ENCODE measurements around the gene GPC5.

Gene GPC5

DNA sequence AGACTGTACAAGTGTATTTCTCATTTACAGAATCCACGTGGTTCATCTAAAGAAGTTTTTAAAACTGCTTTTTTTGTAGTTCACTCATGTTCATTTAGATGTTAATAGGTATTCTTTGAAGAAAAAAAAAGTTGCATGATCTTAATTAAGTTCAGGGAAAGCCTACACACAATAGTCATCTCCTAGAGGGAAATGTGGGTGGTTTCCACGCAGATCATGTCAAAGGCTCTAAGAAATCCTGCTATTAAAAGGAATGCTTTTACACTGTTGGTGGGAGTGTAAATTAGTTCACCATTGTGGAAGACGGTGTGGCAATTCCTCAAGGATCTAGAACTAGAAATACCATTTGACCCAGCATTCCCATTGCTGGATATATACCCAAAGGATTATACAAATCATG lies 312.3 kb downstream of the GPC5 start:
- H3K36me3 Mint-ChIP-seq: no peaks in the 10 kb centered on the region
- no peak for DNase-seq
- CTCF ChIA-PET: no interaction called here
- H3K4me1 Mint-ChIP-seq: no peaks in the 10 kb centered on the region
- no peak overlapping the region for H3K27ac Mint-ChIP-seq
- no peaks in the 10 kb centered on the region for H3K27me3 Mint-ChIP-seq
- H3K9me3 Mint-ChIP-seq: no peaks in the 10 kb centered on the region
- H3K4me3 Mint-ChIP-seq: no peak overlapping the region

DNA sequence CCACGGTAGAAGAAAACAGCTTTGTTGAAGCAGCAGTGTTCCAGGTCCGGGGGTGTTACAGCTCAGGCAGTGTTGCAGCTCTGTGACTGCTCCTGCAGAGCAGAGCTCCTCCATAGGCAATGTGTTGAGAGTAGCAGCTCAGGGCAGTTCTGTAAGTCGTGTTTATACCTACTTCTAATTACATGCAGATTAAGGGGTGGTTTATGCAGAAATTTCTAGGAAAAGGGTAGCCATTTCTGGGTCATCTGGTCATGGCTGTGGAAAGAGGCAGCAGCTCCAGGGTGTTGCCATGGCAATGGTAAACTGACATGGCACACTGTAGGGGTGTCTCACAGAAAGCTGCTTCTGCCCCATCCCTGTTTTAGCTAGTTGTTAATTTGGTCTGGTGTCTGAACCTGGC lies 316.4 kb downstream of the GPC5 start:
- CTCF ChIA-PET: no interaction called here
- no peaks in the 10 kb centered on the region for H3K4me1 Mint-ChIP-seq
- H3K9me3 Mint-ChIP-seq: no peaks in the 10 kb centered on the region

DNA sequence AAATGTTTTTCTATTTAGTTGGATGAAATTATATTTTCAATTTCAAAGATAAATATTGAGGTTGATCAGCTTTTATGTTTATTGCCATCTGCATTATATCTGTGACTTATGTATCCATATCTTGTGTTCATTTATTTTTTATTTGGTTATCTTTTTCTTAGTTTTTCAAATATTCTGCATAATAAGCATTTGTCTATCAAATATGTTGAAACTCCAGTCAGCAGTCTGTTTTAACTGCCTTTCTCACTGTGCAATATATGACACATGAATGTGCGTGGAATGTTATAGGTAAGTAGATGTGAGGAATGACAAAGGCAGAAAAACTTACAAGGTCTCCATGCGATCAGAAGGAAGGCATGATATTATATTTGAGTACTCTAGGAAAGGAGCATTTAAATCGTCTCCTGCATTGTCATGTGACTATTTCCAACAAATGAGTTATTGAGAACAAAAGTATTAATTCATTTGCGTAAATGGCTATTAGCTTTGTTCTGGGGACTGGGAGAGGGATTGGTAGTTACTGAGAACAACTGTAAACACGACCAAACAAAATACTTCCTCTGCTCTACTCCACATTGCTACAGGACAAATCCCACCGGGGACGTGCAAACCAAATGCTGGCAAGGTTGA lies 318.1 kb downstream of the GPC5 start:
- CTCF ChIA-PET: no interaction called here
- H3K36me3 Mint-ChIP-seq: no peaks in the 10 kb centered on the region
- no peak overlapping the region for H3K27ac Mint-ChIP-seq
- no peak overlapping the region for H3K4me3 Mint-ChIP-seq
- H3K9me3 Mint-ChIP-seq: no peaks in the 10 kb centered on the region
- H3K4me1 Mint-ChIP-seq: no peaks in the 10 kb centered on the region
- H3K27me3 Mint-ChIP-seq: peaks cover 4% of the 10 kb centered on the region
- DNase-seq: no peak

More for the DNA sequence above, 316.4 kb downstream of the GPC5 start:
- H3K27me3 Mint-ChIP-seq: no peaks in the 10 kb centered on the region
- no peaks in the 10 kb centered on the region for H3K36me3 Mint-ChIP-seq
- DNase-seq: no peak
- no peak overlapping the region for H3K27ac Mint-ChIP-seq
- no peak overlapping the region for H3K4me3 Mint-ChIP-seq

DNA sequence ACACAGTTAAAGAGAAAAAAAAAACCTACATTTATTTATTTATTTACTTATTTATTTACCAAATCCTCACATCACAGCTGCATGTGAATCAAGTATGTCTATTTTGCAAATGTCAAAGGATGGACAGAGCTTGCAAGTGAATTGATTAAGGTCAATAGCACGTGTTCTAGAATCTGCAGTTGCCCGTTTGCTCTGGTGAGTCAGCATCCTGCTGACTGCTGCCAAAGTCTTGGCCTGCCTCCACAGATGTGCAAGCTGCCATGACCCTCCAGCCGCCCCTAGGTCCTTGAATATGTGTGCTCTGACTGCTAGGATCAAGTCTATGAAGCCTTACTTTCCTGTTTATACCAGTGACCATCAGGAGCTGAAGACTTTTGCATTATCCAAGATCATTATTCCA lies 320.6 kb downstream of the GPC5 start:
- H3K27ac Mint-ChIP-seq: no peak overlapping the region
- H3K4me3 Mint-ChIP-seq: no peak overlapping the region
- DNase-seq: no peak
- CTCF ChIA-PET: no interaction called here
- peaks cover 4% of the 10 kb centered on the region for H3K27me3 Mint-ChIP-seq
- H3K9me3 Mint-ChIP-seq: no peaks in the 10 kb centered on the region
- H3K4me1 Mint-ChIP-seq: no peaks in the 10 kb centered on the region
- H3K36me3 Mint-ChIP-seq: no peaks in the 10 kb centered on the region

DNA sequence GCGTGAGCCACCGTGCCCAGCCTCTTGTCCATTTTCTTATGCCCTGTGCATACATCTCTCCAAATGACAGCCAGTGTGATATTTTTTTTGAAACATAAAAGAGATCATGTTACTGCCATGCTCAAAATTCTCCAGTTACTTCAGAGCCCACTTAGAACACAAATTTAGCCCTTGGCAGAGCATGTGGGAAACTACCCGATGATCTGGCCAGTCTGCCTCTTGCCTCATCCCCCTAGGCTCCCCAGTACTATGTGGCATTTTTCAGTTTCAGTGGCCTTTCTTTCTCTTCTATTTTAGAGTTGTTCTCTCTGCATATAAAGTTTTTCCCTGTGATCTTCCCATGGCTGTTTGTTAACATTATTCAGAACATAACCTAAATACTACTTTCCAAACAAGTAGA lies 323.0 kb downstream of the GPC5 start:
- Mint-ChIP-seq H3K4me1 (no peaks in the 10 kb centered on the region), H3K4me3 (no peak overlapping the region), H3K27me3 (peaks cover 4% of the 10 kb centered on the region), H3K9me3 (no peaks in the 10 kb centered on the region), H3K36me3 (no peaks in the 10 kb centered on the region), H3K27ac (no peak overlapping the region)
- CTCF ChIA-PET: interaction anchor here (0.6 to 1.3 kb wide), 4 partner anchors 16 to 340 kb away, joined by 3 to 5 read pairs (median 4); no protein-coding TSS in a partner anchor
- no peak for DNase-seq

DNA sequence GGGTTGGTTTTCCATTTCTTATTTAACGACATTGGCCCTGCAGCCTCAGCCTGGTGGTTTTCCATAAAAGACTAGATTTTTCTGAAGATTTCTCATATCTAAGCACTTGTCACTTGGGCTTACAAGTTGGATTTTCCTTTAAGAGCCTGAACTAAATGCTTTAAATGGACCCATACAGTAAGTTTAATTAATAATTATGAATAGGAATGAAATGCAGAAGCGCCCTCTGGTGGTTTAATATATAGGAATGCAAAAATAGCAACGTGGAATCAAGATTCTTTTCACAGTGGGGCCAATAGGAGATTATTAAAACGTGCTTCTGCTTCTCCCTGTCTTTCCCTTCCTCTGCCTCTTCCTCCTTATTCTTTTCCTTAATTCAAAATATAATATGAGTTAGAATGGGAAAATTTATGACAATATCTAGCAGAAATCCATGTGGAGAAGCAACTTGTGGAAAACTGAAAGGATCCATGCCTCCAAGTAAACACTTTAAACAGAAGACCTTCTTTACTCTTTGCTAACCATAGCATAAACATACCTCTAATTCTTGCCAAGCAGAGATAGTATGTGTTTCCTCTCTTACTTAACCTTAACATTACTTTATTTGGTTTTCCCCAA lies 324.0 kb downstream of the GPC5 start:
- CTCF ChIA-PET: interaction anchor here (1.0 to 1.2 kb wide), 2 partner anchors 124 to 341 kb away, joined by 3 to 5 read pairs; no protein-coding TSS in a partner anchor
- Mint-ChIP-seq H3K4me1 (no peaks in the 10 kb centered on the region), H3K9me3 (no peaks in the 10 kb centered on the region), H3K27ac (no peak overlapping the region), H3K36me3 (no peaks in the 10 kb centered on the region), H3K27me3 (peaks cover 4% of the 10 kb centered on the region), H3K4me3 (no peak overlapping the region)
- no peak for DNase-seq

DNA sequence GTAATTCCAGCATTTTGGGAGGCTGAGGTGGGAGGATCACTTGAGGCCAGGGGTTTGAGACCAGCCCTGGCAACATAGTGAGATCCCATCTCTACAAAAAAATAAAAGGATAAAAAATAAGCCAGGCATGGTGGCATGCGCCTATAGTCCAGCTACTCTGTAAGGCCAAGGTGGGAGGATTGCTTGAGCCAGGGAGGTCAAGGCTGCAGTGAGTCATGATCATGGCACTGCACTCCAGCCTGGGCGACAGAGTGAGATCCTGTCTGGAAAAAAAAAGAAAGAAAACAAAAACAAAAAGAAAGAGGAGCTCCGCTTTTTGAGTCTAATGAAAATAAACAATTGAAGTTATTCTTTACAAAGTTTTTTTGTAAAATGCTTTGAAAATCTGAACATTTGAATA lies 326.2 kb downstream of the GPC5 start:
- CTCF ChIA-PET: interaction anchor here (1.5 to 1.9 kb wide), 2 partner anchors 343 to 351 kb away, joined by 3 to 4 read pairs; no protein-coding TSS in a partner anchor
- no peak for DNase-seq

GRCh38 chr13:91725646-91726045 lies 327.2 kb downstream of the GPC5 start:
- CTCF ChIA-PET: no interaction called here
- no peak overlapping the region for H3K27ac Mint-ChIP-seq
- no peaks in the 10 kb centered on the region for H3K9me3 Mint-ChIP-seq
- H3K36me3 Mint-ChIP-seq: no peaks in the 10 kb centered on the region
- H3K4me3 Mint-ChIP-seq: no peak overlapping the region
- H3K27me3 Mint-ChIP-seq: peaks cover 4% of the 10 kb centered on the region
- no peak for DNase-seq
- no peaks in the 10 kb centered on the region for H3K4me1 Mint-ChIP-seq

More for the DNA sequence above, 326.2 kb downstream of the GPC5 start:
- Mint-ChIP-seq H3K4me3 (no peak overlapping the region), H3K9me3 (no peaks in the 10 kb centered on the region), H3K4me1 (no peaks in the 10 kb centered on the region), H3K27ac (no peak overlapping the region), H3K27me3 (peaks cover 4% of the 10 kb centered on the region), H3K36me3 (no peaks in the 10 kb centered on the region)

GRCh38 chr13:91726671-91727070 lies 328.2 kb downstream of the GPC5 start:
- H3K9me3 Mint-ChIP-seq: no peaks in the 10 kb centered on the region
- no peaks in the 10 kb centered on the region for H3K36me3 Mint-ChIP-seq
- DNase-seq: no peak
- no peak overlapping the region for H3K4me3 Mint-ChIP-seq
- no peaks in the 10 kb centered on the region for H3K27me3 Mint-ChIP-seq
- H3K4me1 Mint-ChIP-seq: no peaks in the 10 kb centered on the region
- H3K27ac Mint-ChIP-seq: no peak overlapping the region
- CTCF ChIA-PET: no interaction called here

DNA sequence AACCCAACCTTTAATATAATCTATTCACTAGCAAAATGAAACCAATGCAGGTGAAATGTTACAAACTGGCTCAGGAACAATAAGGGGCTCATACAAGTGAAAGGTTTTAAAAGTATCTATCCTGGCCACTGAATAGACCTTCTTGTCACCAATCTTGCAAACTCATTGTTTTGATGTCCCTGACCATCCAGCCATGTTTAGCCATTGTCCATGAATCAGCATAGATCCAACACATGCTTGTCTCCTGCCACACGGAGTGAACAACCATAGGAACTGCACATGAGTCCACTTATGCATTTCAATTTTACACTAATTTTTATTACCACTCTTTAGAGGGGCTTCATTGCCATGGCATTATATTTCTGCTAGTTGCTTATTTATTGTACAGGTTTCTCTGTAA lies 331.4 kb downstream of the GPC5 start:
- no peaks in the 10 kb centered on the region for H3K36me3 Mint-ChIP-seq
- H3K9me3 Mint-ChIP-seq: no peaks in the 10 kb centered on the region
- no peak overlapping the region for H3K4me3 Mint-ChIP-seq
- no peaks in the 10 kb centered on the region for H3K4me1 Mint-ChIP-seq
- CTCF ChIA-PET: no interaction called here
- H3K27me3 Mint-ChIP-seq: no peaks in the 10 kb centered on the region
- no peak for DNase-seq
- H3K27ac Mint-ChIP-seq: no peak overlapping the region

DNA sequence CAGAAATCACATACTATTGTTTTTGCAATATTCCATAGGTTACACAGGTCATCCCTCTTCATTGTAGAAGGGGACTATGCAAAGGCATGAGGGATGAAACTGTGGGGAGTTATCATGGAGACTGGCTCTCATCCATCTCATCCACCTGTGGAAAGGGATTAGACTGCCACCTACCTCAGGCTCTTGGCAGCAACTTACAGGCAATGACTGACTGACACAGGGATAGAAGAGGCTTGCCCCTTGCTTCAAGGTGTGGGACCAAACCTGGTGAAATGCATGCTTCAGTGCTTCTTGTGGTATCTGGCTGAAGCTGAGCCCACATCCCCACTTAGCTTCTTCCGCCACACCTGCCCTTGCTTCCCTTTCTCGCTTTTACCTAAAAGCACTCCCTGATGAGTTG lies 341.3 kb downstream of the GPC5 start:
- CTCF ChIA-PET: no interaction called here
- no peak overlapping the region for H3K27ac Mint-ChIP-seq
- H3K27me3 Mint-ChIP-seq: no peaks in the 10 kb centered on the region
- no peaks in the 10 kb centered on the region for H3K36me3 Mint-ChIP-seq
- DNase-seq: no peak
- H3K4me1 Mint-ChIP-seq: no peaks in the 10 kb centered on the region
- no peak overlapping the region for H3K4me3 Mint-ChIP-seq
- no peaks in the 10 kb centered on the region for H3K9me3 Mint-ChIP-seq

DNA sequence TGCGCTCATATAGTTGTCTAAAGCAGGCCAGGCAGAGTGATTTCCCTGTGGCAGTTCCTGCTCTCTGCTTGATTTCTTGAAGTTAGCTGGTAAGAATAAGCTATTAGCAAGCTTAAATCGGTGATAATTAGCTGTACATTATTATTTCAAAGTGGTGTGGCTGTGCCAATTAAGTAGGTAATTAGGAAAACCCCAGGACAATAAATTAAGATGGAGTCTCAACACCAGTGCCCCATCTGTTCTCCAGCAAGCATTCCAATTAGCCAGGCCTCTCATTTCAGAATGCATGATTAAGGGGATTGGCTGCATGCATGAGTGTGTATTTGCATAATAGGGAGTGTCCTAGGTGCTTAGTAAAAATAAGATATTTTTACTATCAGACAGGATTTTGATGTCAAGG lies 342.3 kb downstream of the GPC5 start:
- DNase-seq: no peak
- no peaks in the 10 kb centered on the region for H3K27me3 Mint-ChIP-seq
- no peak overlapping the region for H3K4me3 Mint-ChIP-seq
- H3K4me1 Mint-ChIP-seq: no peaks in the 10 kb centered on the region
- H3K36me3 Mint-ChIP-seq: no peaks in the 10 kb centered on the region
- H3K9me3 Mint-ChIP-seq: no peaks in the 10 kb centered on the region
- no peak overlapping the region for H3K27ac Mint-ChIP-seq
- CTCF ChIA-PET: no interaction called here

GRCh38 chr13:91741925-91742324 lies 343.5 kb downstream of the GPC5 start:
- CTCF ChIA-PET: no interaction called here
- no peak for DNase-seq
- Mint-ChIP-seq H3K36me3 (no peaks in the 10 kb centered on the region), H3K4me1 (no peaks in the 10 kb centered on the region), H3K9me3 (no peaks in the 10 kb centered on the region), H3K4me3 (no peak overlapping the region), H3K27ac (no peak overlapping the region), H3K27me3 (no peaks in the 10 kb centered on the region)

DNA sequence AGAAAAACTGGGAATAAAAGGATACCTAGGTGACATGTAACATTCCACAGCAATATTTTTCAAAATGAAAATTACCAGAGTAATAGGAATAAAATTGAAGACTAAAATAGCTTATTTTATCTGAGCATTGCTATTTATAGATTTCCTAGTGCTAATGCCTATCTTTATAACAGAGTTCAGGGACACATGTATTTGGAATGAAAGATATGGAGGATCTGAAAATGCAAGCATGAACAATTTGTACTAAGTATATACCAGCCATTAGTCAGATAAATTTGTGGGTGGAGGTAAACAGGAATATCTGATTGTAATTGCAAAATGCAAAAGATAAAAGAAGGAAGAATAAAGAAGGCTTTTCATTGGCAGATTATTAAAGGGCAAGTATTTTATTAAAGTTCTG lies 345.9 kb downstream of the GPC5 start:
- DNase-seq: no peak
- H3K4me1 Mint-ChIP-seq: no peaks in the 10 kb centered on the region
- H3K36me3 Mint-ChIP-seq: no peaks in the 10 kb centered on the region
- H3K9me3 Mint-ChIP-seq: no peaks in the 10 kb centered on the region
- no peaks in the 10 kb centered on the region for H3K27me3 Mint-ChIP-seq
- H3K4me3 Mint-ChIP-seq: no peak overlapping the region
- H3K27ac Mint-ChIP-seq: no peak overlapping the region
- CTCF ChIA-PET: no interaction called here

DNA sequence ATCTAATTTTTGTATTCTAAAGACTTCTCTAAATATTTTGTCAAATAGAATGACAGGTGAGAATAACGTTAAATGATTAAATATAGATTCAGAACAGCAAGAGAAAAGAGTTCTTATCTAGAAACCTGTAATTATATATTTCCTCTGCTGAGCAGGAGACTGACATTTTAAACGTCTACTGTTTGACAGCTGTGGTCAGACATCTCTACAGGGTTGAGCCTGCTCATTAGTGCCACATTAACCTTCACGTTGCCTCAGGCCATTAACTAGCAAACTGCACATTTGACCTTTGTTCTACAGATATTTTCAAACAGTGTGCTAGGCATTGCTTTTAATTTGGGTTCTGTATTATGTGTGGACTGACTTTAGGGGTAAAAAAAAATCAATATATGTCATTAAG lies 347.5 kb downstream of the GPC5 start:
- Mint-ChIP-seq H3K9me3 (no peaks in the 10 kb centered on the region), H3K27me3 (no peaks in the 10 kb centered on the region), H3K4me3 (no peak overlapping the region), H3K4me1 (no peaks in the 10 kb centered on the region), H3K27ac (no peak overlapping the region), H3K36me3 (no peaks in the 10 kb centered on the region)
- CTCF ChIA-PET: no interaction called here
- no peak for DNase-seq
